Panc1 (cell line): ENCODE measurements around the gene MTHFD2L. TPM values are rescaled to one million over a fixed set of nuclear protein-coding genes. Genes with fewer than 3 reads are reported as not detected.

Experiments
- ATAC-seq: fragments of 200-7000 bp; cut with Tn5 transposase; 2 replicates; pipeline ENCODE4 v1.9.1; 2020; ENCODE audit warnings: mild to moderate bottlenecking, moderate library complexity
- BruUV-seq: library from RNA; stranded (reverse); fragments of 400-500 nt; replicated peaks from 2 replicates; lab custom pipeline; 2021; lab: Mats Ljungman, UMichigan
- CTCF ChIA-PET: fragments of 300-600 bp; sonication (Branson Sonifier 250); formaldehyde crosslinking; loops from one replicate; lab custom pipeline; 2022; ENCODE audit warnings: antibody characterized with exemption; lab: Charles Lee
- POLR2A ChIA-PET: fragments of 300-600 bp; sonication (Branson Sonifier 250); formaldehyde crosslinking; loops from one replicate; lab custom pipeline; 2022; ENCODE audit warnings: antibody characterized with exemption; lab: Charles Lee
- DNase-seq: peaks from one replicate; pipeline ENCODE4 v3.0.0-alpha.2; 2010; ENCODE audit warnings: low read depth, low spot score
- H3K27ac ChIP-seq: 2 replicates; pipeline ENCODE4 v1.5.1; 2011; ENCODE audit warnings: mild to moderate bottlenecking, low read length, inconsistent platforms
- H3K27me3 ChIP-seq: fragments of 200-500 bp; sonication (Bioruptor generic); 2 replicates; pipeline ENCODE4 v1.6.0; 2014; ENCODE audit warnings: low read length, inconsistent platforms; ENCODE audit not compliant: control insufficient read depth, insufficient read depth
- H3K36me3 ChIP-seq: fragments of 200-500 bp; sonication (Bioruptor generic); 2 replicates; pipeline ENCODE4 v1.5.1; 2014; ENCODE audit warnings: inconsistent platforms, mild to moderate bottlenecking, low read length, moderate library complexity; ENCODE audit not compliant: control insufficient read depth, insufficient read depth
- H3K4me1 ChIP-seq: 2 replicates; pipeline ENCODE4 v1.5.1; 2011; ENCODE audit warnings: inconsistent platforms, mild to moderate bottlenecking, low read length, moderate library complexity; ENCODE audit not compliant: control insufficient read depth, insufficient read depth
- H3K4me3 ChIP-seq, 2 experiments: 2 replicates each; pipeline ENCODE4 v1.5.1; 2011 to 2012; ENCODE audit warnings: low read depth in 2 of 2, low read length in 2 of 2, mild to moderate bottlenecking in 2 of 2, inconsistent platforms in 1 of 2, moderate library complexity in 1 of 2
- H3K9me3 ChIP-seq: fragments of 200-500 bp; sonication (Bioruptor generic); 2 replicates; pipeline ENCODE4 v1.5.1; 2014; ENCODE audit warnings: low read depth, mild to moderate bottlenecking, inconsistent platforms, low read length, moderate library complexity; ENCODE audit not compliant: control insufficient read depth, insufficient read depth
- CTCF ChIP-seq: fragments of 450-650 bp; IDR thresholded peaks from 2 replicates; pipeline ENCODE4 v1.5.1; 2017; ENCODE audit warnings: mild to moderate bottlenecking
- POLR2AphosphoS5 ChIP-seq: IDR thresholded peaks from 2 replicates; pipeline ENCODE4 v1.6.1; 2012; ENCODE audit warnings: mild to moderate bottlenecking, low read depth, low read length, moderate library complexity
- REST ChIP-seq, 2 experiments: IDR thresholded peaks; 2 replicates each; pipeline ENCODE4 v1.6.1; 2011 to 2012; ENCODE audit warnings: low read depth in 2 of 2, control low read depth in 1 of 2, low read length in 1 of 2, mild to moderate bottlenecking in 1 of 2, moderate library complexity in 1 of 2; ENCODE audit not compliant: insufficient read depth in 1 of 2
- SIN3A ChIP-seq: IDR thresholded peaks from 2 replicates; pipeline ENCODE4 v1.6.1; 2012; ENCODE audit warnings: low read depth, mild to moderate bottlenecking, low read length, moderate library complexity, borderline replicate concordance; ENCODE audit not compliant: insufficient read depth
- TCF7L2 ChIP-seq: IDR thresholded peaks from 2 replicates; pipeline ENCODE4 v1.6.1; 2011; ENCODE audit warnings: mild to moderate bottlenecking, low read depth, low read length, inconsistent platforms
- in situ Hi-C: cut with HindIII; loops from 2 replicates; pipeline ENCODE4 v1.10.0; 2016; ENCODE audit warnings: low sequenced_read_pairs, low pct_unique_long_range_greater_than_20kb
- intact Hi-C: fragments of 100-400 bp; cut with micrococcal nuclease; formaldehyde crosslinking; loops from one replicate; pipeline ENCODE4 v1.10.0; 2022; ENCODE audit not compliant: unreplicated experiment
- total RNA-seq: library from RNA; stranded (reverse); gene quantifications from one replicate; pipeline ENCODE4 v1.2.1, GENCODE V29; 2021; ENCODE audit not compliant: unreplicated experiment

The MTHFD2L gene
- total RNA-seq, 1 experiment from 2014 or later: 6.6 TPM

GRCh38 chr4:74148205-74148604 is 9.7 kb upstream of the MTHFD2L start:
- BruUV-seq: no TSS peak
- Histone ChIP-seq H3K27me3 (no peaks in the 10 kb centered on the region), H3K27ac (no peak overlapping the region), H3K9me3 (no peaks in the 10 kb centered on the region), H3K36me3 (no peaks in the 10 kb centered on the region), H3K4me3 (no peak overlapping the region), H3K4me1 (no peaks in the 10 kb centered on the region)
- intact Hi-C loops (no loop called here), in situ Hi-C loops (no loop called here)
- TF ChIP-seq POLR2AphosphoS5: no peak
- TF ChIP-seq REST (IDR thresholded peaks at IDR 0.05; ENCODE audit: insufficient read depth in 1 of 2, low read depth in 2 of 2, low read length in 1 of 2): no peak
- TF ChIP-seq CTCF: no peak
- no peak for TF ChIP-seq SIN3A
- TF ChIP-seq TCF7L2: no peak
- ChIA-PET POLR2A (interaction anchor here (0.5 kb wide), 1 partner anchor 513 kb away, joined by 3 read pairs; no protein-coding TSS in a partner anchor), CTCF (no interaction called here)
- no peak for DNase-seq
- ATAC-seq: no peak

- Histone ChIP-seq H3K9me3 (no peaks in the 10 kb centered on the region), H3K4me1 (peaks cover 3% of the 10 kb centered on the region; the same call in 1 of the 2 replicates), H3K4me3 (no peak overlapping the region), H3K27me3 (no peaks in the 10 kb centered on the region; the same call in 1 of the 2 replicates), H3K36me3 (no peaks in the 10 kb centered on the region; the same call in 1 of the 2 replicates), H3K27ac (no peak overlapping the region)
- ChIA-PET CTCF (interaction anchor here (0.5 kb wide), 1 partner anchor 122 kb away, joined by 3 read pairs; no protein-coding TSS in a partner anchor), POLR2A (no interaction called here)
- in situ Hi-C loops (no loop called here), intact Hi-C loops (no loop called here)
- ATAC-seq: no peak
- BruUV-seq: no TSS peak
- TF ChIP-seq SIN3A (no peak), TCF7L2 (no peak)
- no peak for DNase-seq
Measured at GRCh38 chr4:74152836-74153235, 5.1 kb upstream of the MTHFD2L start.

GRCh38 chr4:74156521-74156920 is 1.4 kb upstream of the MTHFD2L start:
- intact Hi-C loops (no loop called here), in situ Hi-C loops (no loop called here)
- DNase-seq (no peak), ATAC-seq (no peak)
- peaks cover 3% of the 10 kb centered on the region; the same call in 1 of the 2 replicates for H3K4me1 ChIP-seq
- POLR2A ChIA-PET: interaction anchor here (0.5 kb wide), 1 partner anchor 531 kb away, joined by 3 read pairs; no protein-coding TSS in a partner anchor
- H3K4me3 ChIP-seq: no peak overlapping the region
- H3K27me3 ChIP-seq: no peaks in the 10 kb centered on the region; the same call in 1 of the 2 replicates
- CTCF ChIA-PET: no interaction called here
- peak overlapping the region; percentile 95; the same call in 1 of the 2 replicates for H3K27ac ChIP-seq
- no TSS peak for BruUV-seq
- TF ChIP-seq REST (IDR thresholded peaks at IDR 0.05; ENCODE audit: insufficient read depth in 1 of 2, low read depth in 2 of 2, low read length in 1 of 2) (no peak), SIN3A (no peak), TCF7L2 (no peak), CTCF (no peak), POLR2AphosphoS5 (no peak)
- H3K36me3 ChIP-seq: peaks cover 2% of the 10 kb centered on the region
- no peaks in the 10 kb centered on the region for H3K9me3 ChIP-seq
